Ramos (cell line): Measurements from ENCODE around the gene EVA1B.

Source experiments
- in situ Hi-C: fragments of 300-500 bp; cut with MboI; formaldehyde crosslinking; loops from one replicate; pipeline ENCODE4 v1.14.3; 2022; ENCODE audit warnings: low sequenced_read_pairs; ENCODE audit not compliant: unreplicated experiment

The EVA1B gene

DNA sequence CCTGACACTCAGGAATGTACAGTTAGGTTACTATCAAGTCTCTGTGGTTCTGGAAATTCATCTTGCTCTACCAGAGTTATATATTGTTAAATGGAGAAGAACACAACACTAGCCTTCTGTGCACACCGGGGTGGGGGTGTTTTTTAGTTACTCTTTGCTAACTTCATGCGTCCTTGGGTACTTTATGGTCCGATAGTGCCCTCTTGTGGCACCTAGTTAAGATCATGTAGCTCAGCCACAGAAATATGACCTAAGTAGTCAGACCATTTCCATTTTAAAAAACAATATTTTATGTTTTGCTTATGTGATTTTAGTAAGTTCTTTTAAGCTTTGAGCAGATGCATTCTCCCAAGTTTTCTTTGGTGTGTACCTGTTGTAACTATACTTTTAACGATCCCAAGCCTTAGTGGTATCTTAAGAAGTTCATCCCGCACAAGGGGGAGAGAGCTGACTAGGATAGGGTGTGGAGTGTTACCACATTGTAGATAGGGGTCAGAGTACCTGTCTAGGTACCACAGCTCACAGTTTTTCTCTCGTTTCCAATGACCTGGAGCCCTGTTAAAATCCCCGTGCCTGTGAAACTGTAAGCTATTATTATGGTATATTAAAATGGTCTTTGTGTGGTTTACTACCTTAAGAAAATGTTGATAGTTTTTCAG is 37.9 kb downstream of the EVA1B start:
- in situ Hi-C loops, result loop anchor here (5.0 kb wide), 1 partner anchor 178 kb away; no protein-coding TSS in a partner anchor

DNA sequence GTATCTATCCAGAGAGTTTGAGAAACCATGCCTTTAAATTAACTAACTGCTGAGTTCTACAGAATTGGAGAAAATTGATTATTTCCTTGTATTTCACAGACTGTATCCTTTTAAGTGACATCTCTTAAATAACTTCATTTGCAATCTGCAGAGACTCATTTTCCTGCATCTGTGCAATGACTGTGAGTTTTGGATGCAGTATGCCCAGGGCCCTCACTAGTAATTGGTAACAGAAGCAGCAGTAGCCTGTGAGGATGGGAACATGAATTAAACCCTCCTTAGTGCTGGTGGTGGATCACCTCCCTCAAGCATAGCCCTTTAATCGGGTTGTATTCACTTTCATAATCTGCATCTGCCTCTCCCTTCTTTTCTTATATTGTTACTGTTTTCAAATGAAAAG is 38.9 kb downstream of the EVA1B start:
- in situ Hi-C loops, result no loop called here

DNA sequence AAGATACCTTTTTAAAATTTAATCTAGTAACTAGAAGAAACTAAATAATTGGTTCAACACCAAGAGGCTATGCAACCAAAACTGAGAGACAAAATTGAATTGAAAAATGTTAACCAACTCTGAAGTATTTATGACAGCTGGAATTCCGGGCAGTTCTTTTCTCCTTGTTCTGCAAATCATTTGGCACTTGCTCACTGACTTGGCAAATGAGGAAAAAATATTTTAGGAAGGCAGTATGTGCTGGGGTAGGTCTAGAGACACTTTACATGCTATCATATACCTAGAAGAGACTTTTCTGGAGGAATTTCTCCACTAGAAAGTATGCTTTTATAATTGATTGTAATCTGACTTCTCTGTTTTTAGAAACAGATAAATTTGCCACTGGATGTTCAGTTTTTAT is 39.4 kb downstream of the EVA1B start:
- in situ Hi-C loops, result no loop called here

DNA sequence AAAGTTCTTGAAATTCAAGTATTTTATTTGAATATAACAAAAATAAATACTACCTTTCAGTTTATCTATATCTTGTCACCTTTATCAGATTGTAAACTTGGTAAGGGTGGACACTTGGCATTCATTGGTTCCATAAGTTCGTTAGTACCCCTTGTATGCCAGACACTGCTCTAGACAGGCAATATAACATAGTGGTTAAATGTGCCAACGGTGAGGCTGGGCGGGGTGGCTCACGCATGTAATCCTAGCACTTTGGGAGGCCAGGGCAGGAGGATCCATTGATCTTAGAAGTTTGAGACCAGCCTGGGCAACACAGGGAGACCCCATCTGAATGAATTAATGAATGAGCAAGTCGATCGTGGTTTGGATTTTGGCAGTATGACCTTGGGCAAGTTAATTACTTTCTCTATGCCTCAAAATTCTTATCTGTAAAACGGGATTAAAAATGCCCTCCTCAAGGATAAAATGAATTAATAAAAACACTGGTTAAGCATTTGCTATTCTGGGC is 43.6 kb downstream of the EVA1B start:
- in situ Hi-C loops, result no loop called here

DNA sequence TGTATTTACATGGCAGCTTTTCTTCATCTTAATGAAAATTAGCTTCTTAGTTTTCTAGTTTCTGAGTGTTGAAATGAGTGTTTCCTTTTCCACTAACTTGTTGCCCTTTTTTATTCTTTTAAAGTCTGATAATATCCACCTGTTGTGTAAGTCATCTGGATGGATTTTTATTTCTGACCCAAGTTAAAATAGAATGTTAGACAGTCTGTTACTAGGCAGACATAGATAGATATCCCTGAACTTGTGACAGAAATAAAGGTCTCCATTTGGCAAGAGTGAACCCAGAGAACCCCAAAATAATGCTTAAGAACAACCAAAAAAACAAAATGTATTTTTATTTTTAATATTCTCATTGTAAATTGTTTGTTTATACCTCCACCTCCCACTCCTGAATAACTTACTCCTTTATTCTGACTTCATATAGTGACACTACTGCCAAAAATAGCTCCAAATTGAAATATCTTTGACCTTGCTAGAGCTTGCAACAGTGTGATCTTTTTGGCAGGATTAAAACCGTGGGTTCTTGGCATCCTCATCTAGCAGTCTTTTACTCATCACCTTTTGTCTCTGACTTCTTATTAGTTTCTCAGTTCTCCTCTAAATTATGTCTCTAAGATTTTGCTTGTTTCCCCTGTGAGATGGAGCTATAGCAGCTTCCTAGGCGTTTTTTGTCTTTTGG is 44.2 kb downstream of the EVA1B start:
- in situ Hi-C loops, result no loop called here

DNA sequence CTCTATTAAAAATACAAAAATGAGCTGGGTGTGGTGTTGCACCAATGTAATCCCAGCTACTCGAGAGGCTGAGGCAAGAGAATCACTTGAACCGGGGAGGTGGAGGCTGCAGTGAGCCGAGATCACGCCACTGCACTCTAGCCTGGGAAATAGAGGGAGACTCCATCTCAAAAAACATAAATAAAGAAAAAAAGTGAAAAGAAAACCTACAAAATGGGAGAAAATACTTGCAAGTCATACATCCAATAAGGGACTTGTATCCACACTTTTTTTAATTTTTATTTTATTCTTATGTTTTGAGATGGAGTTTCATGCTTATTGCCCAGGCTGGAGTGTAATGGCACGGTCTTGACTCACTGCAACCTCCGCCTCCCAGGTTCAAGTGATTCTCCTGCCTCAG is 46.8 kb downstream of the EVA1B start:
- in situ Hi-C loops, result no loop called here

DNA sequence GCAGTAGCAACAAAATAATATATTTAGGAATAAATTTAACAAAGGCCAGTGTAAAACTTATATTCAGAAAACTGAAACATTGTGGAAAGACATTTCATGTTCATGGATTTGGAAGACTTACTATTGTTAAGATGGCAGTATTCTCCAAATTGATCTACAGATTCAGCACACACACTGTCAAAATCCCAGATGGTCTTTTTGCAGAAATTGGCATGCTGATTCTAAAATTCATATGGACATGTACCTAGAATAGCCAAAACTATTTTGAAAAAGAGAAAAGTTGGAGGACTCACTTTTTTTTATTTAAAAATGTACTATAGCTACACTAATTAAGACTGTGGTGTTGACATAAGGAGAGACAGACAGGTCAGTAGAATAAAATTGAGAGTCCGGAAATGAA is 49.2 kb downstream of the EVA1B start:
- in situ Hi-C loops, result no loop called here

DNA sequence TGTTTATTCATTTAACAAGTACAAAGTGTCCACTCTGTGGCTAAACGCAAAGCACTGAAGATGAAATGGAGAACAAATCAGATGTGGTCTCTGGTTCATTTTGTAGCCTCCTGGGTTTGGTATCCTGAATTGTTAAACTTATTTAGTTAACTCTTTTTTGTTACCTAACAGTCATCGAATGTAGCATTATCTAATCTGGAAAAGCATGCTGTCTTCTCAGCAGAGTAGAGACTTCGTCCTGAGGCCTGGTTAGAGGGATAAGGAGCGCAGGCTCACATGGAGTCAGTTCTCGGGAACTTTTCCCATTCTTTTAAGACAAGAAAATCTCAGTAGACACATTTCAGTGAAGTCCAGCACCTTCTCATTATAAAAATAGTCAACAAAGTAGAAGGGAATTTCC is 50.4 kb downstream of the EVA1B start:
- in situ Hi-C loops, result no loop called here
